Stimulated activated CD8-positive, alpha-beta memory T cell treated with anti-CD3 and anti-CD28 coated beads, Interleukin-12 subunit alpha, Interleukin-12 subunit beta, amount 100 ng/mL, for 1 hour (primary cell): Measurements from ENCODE around the gene AEBP1.

ENCODE experiments used
- DNase-seq: peaks from one replicate; pipeline ENCODE4 v3.0.0-alpha.2; 2020; ENCODE audit warnings: low read depth

Gene AEBP1

GRCh38 chr7:44103923-44104859 is at the start of gene AEBP1:
AEBP1 (plus strand) TSS chr7:44104345; CDS start chr7:44104666, 321 bp downstream.
- no peak for DNase-seq

GRCh38 chr7:44056681-44057080 is 47.5 kb upstream of the AEBP1 start:
- no peak for DNase-seq

DNA sequence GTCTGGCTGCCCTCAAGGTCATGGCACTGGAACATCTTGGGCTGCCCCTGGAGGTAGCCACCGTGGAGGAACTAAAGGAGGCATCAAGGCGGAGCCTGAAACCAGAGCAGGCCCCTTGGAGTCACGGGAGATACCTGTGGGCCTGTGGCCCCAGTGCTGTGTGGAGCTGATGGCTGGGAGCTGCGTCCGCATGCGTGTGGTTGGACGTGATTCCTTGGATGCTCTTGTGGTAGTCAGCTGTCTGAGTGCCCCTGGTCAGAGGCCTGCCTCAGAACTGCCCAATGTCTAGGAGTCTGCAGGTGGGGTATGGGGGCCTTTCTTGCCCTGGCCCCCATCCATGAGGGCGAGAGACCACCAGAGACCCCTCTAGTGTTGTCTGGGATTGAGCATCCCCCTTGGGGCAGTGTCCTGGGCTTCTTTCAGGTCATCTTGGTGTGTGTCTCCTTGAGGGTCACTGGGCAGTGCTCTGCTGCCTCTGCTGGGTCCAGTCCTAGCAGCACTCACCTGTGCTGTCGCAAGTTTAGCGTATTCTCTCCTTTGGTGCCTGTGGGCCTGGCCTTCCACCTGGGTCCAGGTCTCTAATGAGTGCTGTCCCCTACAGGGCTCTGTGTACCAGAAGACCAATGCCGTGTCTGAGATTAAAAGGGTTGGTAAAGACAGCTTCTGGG is 46.8 kb upstream of the AEBP1 start:
- DNase-seq = no peak

- DNase-seq = no peak
Observed at GRCh38 chr7:44057849-44058758, 46.0 kb upstream of the AEBP1 start.

DNA sequence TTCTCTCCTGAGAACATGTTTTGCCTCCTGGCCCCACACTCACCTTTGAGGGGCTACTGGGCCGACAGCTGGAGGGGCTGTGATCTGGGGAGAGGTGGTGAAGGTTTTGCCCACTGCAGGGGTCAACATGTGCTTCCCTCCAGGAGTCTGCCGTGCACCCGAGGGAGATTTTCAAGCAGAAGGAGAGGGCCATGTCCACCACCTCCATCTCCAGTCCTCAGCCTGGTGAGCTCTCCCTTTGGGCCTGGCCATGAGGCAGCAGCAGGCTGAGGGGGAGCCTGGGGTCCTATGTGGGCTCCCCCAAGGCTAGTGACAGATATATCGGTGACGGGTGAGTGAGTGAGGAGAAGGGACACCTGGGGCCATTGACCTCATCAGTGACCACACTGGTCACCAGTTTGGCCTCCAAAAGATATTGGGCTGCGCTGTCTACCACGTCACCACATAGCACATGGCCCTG is 45.4 kb upstream of the AEBP1 start:
- no peak for DNase-seq

DNA sequence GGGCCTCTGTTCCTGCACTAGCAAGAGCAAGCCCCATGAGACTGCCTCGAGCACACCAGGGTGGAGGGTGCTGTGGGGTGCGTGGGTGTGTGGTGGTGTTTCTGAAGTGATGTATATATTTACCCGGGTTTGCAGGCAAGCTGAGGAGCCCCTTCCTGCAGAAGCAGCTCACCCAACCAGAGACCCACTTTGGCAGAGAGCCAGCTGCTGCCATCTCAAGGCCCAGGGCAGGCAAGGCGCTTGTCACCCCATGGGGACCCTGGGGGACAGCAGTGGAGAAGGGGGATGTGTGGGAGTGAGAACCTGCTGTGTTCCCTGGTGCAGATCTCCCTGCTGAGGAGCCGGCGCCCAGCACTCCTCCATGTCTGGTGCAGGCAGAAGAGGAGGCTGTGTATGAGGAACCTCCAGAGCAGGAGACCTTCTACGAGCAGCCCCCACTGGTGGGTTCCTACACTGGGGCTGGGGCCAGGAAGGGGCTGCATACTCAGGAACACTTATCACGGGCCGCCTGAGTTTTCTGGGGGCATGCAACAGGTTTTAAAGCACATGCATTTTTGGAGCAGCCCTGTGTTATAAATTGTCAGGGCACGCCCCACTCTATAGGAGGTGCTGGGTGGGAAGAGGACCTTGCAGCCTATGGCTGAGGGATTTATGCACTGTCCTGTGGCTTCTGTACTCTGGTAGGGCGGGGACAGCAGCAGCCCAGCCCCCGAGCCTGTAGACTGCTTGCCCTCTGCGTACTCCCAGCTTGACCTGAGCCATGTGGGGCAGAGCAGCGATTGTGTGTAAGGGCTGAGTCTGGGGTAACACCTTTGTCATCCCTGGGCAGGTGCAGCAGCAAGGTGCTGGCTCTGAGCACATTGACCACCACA is 44.7 kb upstream of the AEBP1 start:
- no peak for DNase-seq

GRCh38 chr7:44060091-44060947 is 43.8 kb upstream of the AEBP1 start:
- DNase-seq = no peak

DNA sequence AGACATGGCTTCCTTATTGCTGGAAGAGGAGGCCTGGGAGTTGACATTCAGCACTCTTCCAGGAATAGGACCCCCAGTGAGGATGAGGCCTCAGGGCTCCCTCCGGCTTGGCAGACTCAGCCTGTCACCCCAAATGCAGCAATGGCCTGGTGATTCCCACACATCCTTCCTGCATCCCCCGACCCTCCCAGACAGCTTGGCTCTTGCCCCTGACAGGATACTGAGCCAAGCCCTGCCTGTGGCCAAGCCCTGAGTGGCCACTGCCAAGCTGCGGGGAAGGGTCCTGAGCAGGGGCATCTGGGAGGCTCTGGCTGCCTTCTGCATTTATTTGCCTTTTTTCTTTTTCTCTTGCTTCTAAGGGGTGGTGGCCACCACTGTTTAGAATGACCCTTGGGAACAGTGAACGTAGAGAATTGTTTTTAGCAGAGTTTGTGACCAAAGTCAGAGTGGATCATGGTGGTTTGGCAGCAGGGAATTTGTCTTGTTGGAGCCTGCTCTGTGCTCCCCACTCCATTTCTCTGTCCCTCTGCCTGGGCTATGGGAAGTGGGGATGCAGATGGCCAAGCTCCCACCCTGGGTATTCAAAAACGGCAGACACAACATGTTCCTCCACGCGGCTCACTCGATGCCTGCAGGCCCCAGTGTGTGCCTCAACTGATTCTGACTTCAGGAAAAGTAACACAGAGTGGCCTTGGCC is 43.0 kb upstream of the AEBP1 start:
- DNase-seq = no peak

DNA sequence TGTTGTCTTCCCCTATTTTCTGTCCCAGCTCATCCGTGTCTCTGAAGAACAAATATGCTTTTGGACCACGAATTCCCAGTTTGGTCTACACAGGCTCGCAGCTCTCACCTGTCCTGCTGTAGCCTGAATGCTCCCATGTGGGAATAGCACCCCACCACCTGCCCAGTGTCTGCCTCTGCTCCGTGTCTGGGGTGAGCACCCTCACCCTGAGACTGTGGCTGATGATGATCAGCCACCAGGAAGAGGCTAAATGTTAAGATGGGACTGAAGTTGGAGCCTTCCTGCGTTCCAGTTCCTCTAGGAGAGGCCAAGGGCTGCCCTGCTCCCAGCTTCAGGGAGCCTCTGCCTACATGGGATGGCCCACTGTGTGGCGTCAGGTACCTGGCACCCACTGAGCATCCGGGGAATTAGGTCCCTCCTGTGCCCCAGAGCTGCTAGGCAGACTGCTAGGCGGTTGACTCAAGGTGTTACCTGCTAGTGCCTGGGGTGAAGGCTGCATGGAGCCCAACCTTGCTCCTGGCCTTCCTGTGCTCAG is 42.4 kb upstream of the AEBP1 start:
- DNase-seq = no peak

- DNase-seq = no peak
Observed at GRCh38 chr7:44062180-44062902, 41.8 kb upstream of the AEBP1 start.

DNA sequence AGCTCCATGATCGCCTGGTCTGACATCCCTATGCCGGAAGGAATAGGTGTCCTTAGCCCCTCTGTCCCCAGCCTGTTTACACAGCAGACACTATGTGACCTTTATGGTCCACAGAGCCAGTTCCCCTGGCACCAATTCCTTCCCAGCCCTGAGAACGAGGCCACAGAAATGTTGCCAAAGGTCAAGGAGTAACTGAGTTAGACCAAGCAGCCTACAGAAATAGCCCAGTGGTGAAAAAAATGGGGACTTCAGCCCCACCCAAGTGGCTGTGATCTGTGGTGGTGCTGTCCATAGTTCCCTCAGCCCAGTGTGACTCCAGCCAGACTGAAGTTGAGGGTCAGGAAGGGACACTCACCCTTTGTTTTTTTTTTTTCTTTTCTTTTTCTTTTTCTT is 41.2 kb upstream of the AEBP1 start:
- no peak for DNase-seq

DNA sequence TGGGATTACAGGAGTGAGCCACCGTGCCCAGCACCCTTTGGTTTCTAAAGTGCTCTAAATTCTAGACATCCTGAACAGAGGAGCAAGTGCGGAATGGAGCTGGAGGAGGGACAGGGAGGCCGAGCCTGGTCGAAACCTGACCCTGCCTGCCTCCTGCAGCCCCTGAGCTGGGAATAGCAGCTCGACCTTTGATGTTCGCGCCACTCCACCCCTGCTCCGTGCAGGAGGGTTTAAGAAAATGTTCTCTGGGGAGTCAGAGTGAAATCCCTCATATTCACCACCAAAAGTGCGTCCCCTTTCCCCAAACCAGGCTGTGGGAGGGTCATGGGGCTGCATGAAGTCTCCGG is 40.6 kb upstream of the AEBP1 start:
- no peak for DNase-seq

- DNase-seq = no peak
Observed at GRCh38 chr7:44063894-44064651, 40.1 kb upstream of the AEBP1 start.

GRCh38 chr7:44064791-44065430 is 39.2 kb upstream of the AEBP1 start:
- DNase-seq = no peak

- DNase-seq = no peak
Observed at GRCh38 chr7:44065431-44066110, 38.6 kb upstream of the AEBP1 start, which contains the start of gene PGAM2. PGAM2 (minus strand) TSS chr7:44065567; CDS start chr7:44065529, 38 bp downstream.

- DNase-seq = no peak
Observed at GRCh38 chr7:44066111-44066460, 38.1 kb upstream of the AEBP1 start.
